LNCaP clone FGC (cell line): ENCODE results near the gene MTUS2.
"Not testable (repeated sequence)": the region's sequence is repeated elsewhere in the genome, so short reads cannot be mapped to it uniquely, and the experiment has no call there.

ENCODE experiments used
- DNase-seq: peaks from one replicate; pipeline ENCODE4 v3.0.0-alpha.2; 2011; ENCODE audit warnings: low read depth
- H3K4me3 ChIP-seq: 2 replicates; pipeline ENCODE4 v1.5.1; 2011; ENCODE audit warnings: mild to moderate bottlenecking, low read depth, low read length, control low read depth
- CTCF ChIP-seq: IDR thresholded peaks from 2 replicates; pipeline ENCODE4 v1.5.1; 2012; ENCODE audit warnings: mild to moderate bottlenecking; ENCODE audit not compliant: control insufficient read depth, insufficient read depth; ENCODE audit errors: extremely low read depth

The MTUS2 gene

GRCh38 chr13:29328501-29328900 lies 508.4 kb downstream of the MTUS2 start:
- no peak for TF ChIP-seq CTCF
- DNase-seq = no peak
- H3K4me3 ChIP-seq = no peak overlapping the region

GRCh38 chr13:29336356-29336755 lies 516.2 kb downstream of the MTUS2 start:
- no peak overlapping the region for H3K4me3 ChIP-seq
- TF ChIP-seq CTCF = no peak
- no peak for DNase-seq

GRCh38 chr13:29339386-29340272 lies 519.5 kb downstream of the MTUS2 start:
- no peak for DNase-seq
- no peak overlapping the region for H3K4me3 ChIP-seq
- no peak for TF ChIP-seq CTCF

- DNase-seq, H3K4me3 ChIP-seq: not testable (repeated sequence)
These were observed 525.9 kb downstream of the MTUS2 start for GRCh38 chr13:29345860-29346582.

GRCh38 chr13:29355029-29355428 lies 534.9 kb downstream of the MTUS2 start:
- no peak overlapping the region for H3K4me3 ChIP-seq
- DNase-seq = no peak
- TF ChIP-seq CTCF = no peak

- TF ChIP-seq CTCF = no peak
- H3K4me3 ChIP-seq = no peak overlapping the region
- DNase-seq = no peak
These were observed 539.0 kb downstream of the MTUS2 start for GRCh38 chr13:29359181-29359580.

GRCh38 chr13:29361716-29362115 lies 541.6 kb downstream of the MTUS2 start:
- no peak for TF ChIP-seq CTCF
- DNase-seq = no peak
- H3K4me3 ChIP-seq = no peak overlapping the region
